NK-92 (cell line): Measurements from ENCODE around the gene FUCA1.
"Not testable (repeated sequence)": the region's sequence is repeated elsewhere in the genome, so short reads cannot be mapped to it uniquely, and the experiment has no call there.

ENCODE experiments used
- DNase-seq: peaks from one replicate; lab custom pipeline; 2025; ENCODE audit not compliant: unreplicated experiment; lab: John Stamatoyannopoulos, UW

Gene FUCA1

DNA sequence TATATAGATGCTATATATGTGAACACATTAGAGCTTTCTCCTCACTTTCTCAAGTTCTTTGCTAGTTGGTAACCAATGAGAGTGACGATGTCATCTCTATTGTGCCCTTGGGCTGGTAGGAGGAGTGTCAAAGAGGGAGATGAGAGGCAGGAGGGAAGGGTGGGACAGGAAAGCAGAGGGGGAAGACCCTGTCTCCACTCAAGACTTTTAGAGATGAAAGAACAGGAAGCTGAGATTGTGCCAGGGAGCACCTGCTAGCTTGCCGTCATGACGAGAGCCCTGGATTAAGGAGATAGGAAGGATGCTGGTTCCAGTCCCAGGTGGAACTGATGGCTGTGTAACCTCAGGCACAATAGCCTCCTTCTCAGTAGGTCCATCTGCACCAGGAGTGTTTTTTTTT is 28.4 kb upstream of the FUCA1 start:
- no peak for DNase-seq

DNA sequence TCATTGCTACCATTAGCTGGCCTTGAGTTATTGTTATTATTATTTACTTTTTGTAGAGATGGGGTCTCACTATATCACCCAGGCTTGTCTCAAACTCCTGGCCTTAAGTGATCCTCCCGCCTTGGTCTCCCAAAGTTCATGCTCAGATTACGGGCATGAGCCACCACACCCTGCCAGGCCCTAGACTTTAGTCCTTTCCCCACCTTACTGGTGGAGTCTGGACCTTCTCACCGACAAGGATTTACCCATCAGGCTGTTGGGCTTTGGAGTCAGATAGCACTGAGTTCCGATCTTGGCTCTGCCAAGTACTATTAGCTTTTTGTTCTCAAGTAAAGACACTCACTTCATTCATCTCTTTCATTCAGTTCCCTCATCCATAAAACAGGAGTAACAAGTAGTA is 27.9 kb upstream of the FUCA1 start:
- no peak for DNase-seq

- no peak for DNase-seq
Observed at GRCh38 chr1:23895082-23895481, 27.0 kb upstream of the FUCA1 start.

- DNase-seq: no peak
Observed at GRCh38 chr1:23889074-23889473, 21.0 kb upstream of the FUCA1 start.

DNA sequence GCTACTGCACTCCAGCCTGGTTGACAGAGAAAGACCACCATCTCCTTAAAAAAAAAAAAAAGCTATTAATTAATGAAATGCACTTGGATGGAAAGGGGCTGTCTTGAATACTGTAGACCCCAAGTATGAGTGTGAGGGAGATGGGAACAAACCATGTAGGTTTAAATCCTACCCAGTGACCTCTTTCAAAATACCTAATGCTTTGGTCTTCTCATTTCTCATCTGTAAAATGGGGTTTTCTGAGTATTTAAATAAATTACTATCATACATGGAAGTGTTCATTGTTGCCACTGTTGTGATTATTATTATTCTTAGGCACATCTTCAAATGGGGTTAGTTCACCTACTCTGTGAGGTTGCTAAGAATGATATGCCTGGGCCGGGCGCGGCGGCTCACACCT is 17.1 kb upstream of the FUCA1 start:
- no peak for DNase-seq

- no peak for DNase-seq
Observed at GRCh38 chr1:23882746-23883145, 14.7 kb upstream of the FUCA1 start.

DNA sequence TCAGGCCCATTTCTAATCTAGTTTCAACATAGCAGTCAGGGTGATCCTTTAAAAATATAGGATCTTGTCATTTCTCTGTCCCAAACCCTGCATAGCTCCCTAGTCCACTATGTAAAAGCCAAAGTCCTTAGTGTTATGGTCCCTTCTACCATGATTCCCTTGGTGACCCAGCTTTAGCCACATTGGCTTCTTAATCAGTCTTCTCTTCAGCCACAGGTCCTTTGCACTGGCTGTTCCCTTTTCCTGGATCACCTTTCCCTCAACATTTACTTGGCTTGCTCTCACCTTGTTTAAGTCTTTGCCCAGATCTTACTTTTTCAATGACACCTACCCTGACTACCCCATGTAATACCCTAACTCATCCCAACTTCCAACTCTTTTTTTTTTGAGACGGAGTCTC is 11.7 kb upstream of the FUCA1 start:
- no peak for DNase-seq

DNA sequence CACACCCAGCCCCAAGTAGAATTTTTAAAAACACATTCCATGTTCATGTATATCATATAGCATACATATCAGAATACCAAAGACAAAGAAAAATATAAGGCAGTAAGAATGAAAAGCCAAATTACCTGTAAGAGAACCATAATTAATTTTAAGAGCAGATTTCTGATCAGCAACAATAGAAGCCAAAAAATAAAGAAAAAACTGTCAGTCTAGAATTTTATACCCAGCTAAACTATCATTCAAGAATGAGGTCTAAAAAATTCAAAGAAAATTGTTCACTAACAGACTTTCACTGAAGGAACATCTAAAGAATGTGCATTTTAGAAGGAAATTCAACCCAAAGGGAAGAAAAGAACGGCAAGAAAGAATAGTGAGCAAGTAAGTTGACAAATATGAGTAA is 10.6 kb upstream of the FUCA1 start:
- DNase-seq: no peak

DNA sequence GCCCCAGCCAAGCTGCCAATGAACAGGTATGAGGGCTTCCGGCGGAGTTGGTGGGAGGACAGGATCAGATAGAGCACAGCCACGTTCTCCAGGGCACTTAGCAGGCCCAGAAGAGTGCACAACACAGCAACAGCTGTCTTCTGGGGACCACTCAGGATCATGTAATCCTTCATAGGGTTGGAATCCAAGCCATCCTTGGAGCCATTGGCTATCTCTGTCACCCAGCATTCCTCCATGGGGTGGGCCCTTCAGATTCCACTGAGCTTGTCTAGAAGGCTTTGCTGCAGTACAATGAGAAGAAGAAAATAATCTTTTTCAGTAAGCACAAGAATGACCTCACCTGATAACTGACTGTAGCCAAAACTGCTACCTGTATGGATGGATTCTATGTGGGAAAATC is 7.3 kb upstream of the FUCA1 start:
- DNase-seq: no peak

- no peak for DNase-seq
Observed at GRCh38 chr1:23872421-23872820, 4.3 kb upstream of the FUCA1 start.

DNA sequence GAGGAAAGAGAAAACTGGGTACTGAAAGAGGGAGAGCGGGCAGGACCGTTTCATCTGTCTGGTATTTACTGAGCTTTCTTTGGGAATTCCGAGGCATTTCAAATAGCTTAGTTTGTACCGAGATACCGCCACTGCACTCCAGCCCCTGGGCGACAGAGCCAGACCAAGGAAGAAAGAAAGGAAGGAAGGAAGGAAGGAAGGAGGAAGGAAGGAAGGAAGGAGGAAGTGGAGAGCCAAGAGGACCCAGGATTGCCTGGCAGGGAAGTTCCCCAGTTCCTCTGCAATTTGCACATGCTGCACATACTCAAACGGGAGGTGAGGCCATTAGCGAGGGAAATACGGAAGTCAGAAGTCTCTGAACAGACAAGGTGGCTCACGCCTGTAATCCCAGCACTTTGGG is 961 bp upstream of the FUCA1 start:
- DNase-seq: no peak

- DNase-seq: no peak
Observed at GRCh38 chr1:23868557-23869016, 497 bp upstream of the FUCA1 start.

GRCh38 chr1:23867542-23867894 is 572 bp downstream of the FUCA1 start:
- no peak for DNase-seq

- no peak for DNase-seq
Observed at GRCh38 chr1:23865543-23865930, 2.6 kb downstream of the FUCA1 start.

GRCh38 chr1:23864801-23865542 is 3.1 kb downstream of the FUCA1 start:
- no peak for DNase-seq

DNA sequence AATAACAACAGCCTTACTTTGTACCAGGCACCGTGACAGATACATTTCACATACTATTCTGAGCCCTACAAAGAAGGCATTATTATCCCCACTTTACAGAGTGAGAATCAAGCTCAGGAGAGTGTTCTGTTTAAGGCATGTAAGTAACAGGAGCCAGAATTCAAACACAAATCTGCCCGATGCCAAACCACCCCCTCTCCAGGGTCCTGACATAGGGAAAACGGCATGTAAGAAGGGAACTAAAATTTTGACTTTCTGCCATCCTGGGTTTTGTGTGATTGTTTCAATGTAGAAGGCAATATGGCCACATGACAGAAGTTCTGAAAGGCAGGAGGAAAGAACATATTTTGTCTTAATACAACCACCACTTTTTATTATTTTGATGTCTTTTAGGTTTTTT is 5.5 kb downstream of the FUCA1 start:
- DNase-seq: no peak

- no peak for DNase-seq
Observed at GRCh38 chr1:23854568-23854967, 13.5 kb downstream of the FUCA1 start.

GRCh38 chr1:23853124-23853523 is 15.0 kb downstream of the FUCA1 start:
- DNase-seq: not testable (repeated sequence)

- not testable (repeated sequence) for DNase-seq
Observed at GRCh38 chr1:23851406-23851805, 16.7 kb downstream of the FUCA1 start.

GRCh38 chr1:23848673-23849616 is 19.1 kb downstream of the FUCA1 start:
- DNase-seq: no peak

GRCh38 chr1:23847482-23848095 is 20.5 kb downstream of the FUCA1 start:
- DNase-seq: not testable (repeated sequence)

- DNase-seq: no peak
Observed at GRCh38 chr1:23845163-23845562, 22.9 kb downstream of the FUCA1 start.
